Glutamatergic neuron (in vitro differentiated cells): Measurements from ENCODE around the gene VPS13D. TPM values are rescaled to one million over a fixed set of nuclear protein-coding genes. Genes with fewer than 3 reads are reported as not detected.

ENCODE experiments used
- DNase-seq: peaks from one replicate; pipeline ENCODE4 v3.0.0; 2022
- H3K27ac Mint-ChIP-seq: one replicate; pipeline ENCODE4 v1.8.0; 2020; ENCODE audit warnings: mild to moderate bottlenecking, mixed read lengths, inconsistent platforms; ENCODE audit not compliant: unreplicated experiment
- H3K27me3 Mint-ChIP-seq: one replicate; pipeline ENCODE4 v1.8.0; 2020; ENCODE audit warnings: mild to moderate bottlenecking, moderate library complexity, mixed read lengths, inconsistent platforms; ENCODE audit not compliant: unreplicated experiment
- H3K36me3 Mint-ChIP-seq: one replicate; pipeline ENCODE4 v1.8.0; 2020; ENCODE audit warnings: mild to moderate bottlenecking, mixed read lengths, inconsistent platforms; ENCODE audit not compliant: unreplicated experiment
- H3K4me1 Mint-ChIP-seq: one replicate; pipeline ENCODE4 v1.8.0; 2020; ENCODE audit warnings: mild to moderate bottlenecking, low read depth, mixed read lengths, inconsistent platforms; ENCODE audit not compliant: unreplicated experiment
- H3K4me3 Mint-ChIP-seq: one replicate; pipeline ENCODE4 v1.8.0; 2020; ENCODE audit warnings: mild to moderate bottlenecking, mixed read lengths, inconsistent platforms; ENCODE audit not compliant: unreplicated experiment
- H3K9me3 Mint-ChIP-seq: one replicate; pipeline ENCODE4 v1.8.0; 2020; ENCODE audit warnings: mild to moderate bottlenecking, moderate library complexity, mixed read lengths, inconsistent platforms; ENCODE audit not compliant: unreplicated experiment
- total RNA-seq: library from RNA; stranded (reverse); fragmentation: NEBNext Ultra II Directional; extraction: Animal tissue kit (Norgen Biotek cat#: 25700); gene quantifications from one replicate; pipeline ENCODE4 v1.2.1, GENCODE V29; 2021; ENCODE audit not compliant: unreplicated experiment
- TF ChIP-seq, protein P1 (sequence below): fragments of 200-600 bp; sonication (generic); IDR thresholded peaks from one replicate; pipeline ENCODE4 v1.5.0; 2021; ENCODE audit not compliant: partially characterized antibody, unreplicated experiment

The VPS13D gene
- total RNA-seq, 1 donor from 2014 or later: 32.8 TPM

- Mint-ChIP-seq H3K36me3 (no peaks in the 10 kb centered on the region), H3K27me3 (peaks cover 2% of the 10 kb centered on the region), H3K9me3 (no peaks in the 10 kb centered on the region), H3K27ac (no peak overlapping the region), H3K4me3 (no peak overlapping the region), H3K4me1 (peaks cover 4% of the 10 kb centered on the region)
- DNase-seq: no peak
- TF ChIP-seq, protein P1, sequence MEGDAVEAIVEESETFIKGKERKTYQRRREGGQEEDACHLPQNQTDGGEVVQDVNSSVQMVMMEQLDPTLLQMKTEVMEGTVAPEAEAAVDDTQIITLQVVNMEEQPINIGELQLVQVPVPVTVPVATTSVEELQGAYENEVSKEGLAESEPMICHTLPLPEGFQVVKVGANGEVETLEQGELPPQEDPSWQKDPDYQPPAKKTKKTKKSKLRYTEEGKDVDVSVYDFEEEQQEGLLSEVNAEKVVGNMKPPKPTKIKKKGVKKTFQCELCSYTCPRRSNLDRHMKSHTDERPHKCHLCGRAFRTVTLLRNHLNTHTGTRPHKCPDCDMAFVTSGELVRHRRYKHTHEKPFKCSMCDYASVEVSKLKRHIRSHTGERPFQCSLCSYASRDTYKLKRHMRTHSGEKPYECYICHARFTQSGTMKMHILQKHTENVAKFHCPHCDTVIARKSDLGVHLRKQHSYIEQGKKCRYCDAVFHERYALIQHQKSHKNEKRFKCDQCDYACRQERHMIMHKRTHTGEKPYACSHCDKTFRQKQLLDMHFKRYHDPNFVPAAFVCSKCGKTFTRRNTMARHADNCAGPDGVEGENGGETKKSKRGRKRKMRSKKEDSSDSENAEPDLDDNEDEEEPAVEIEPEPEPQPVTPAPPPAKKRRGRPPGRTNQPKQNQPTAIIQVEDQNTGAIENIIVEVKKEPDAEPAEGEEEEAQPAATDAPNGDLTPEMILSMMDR: no peak
Measured at GRCh38 chr1:12441414-12442105, 211.7 kb downstream of the VPS13D start.

GRCh38 chr1:12442217-12442616 is 212.4 kb downstream of the VPS13D start:
- no peak for DNase-seq
- Mint-ChIP-seq H3K36me3 (no peaks in the 10 kb centered on the region), H3K4me3 (no peak overlapping the region), H3K9me3 (no peaks in the 10 kb centered on the region), H3K27me3 (peaks cover 2% of the 10 kb centered on the region), H3K27ac (no peak overlapping the region), H3K4me1 (peaks cover 4% of the 10 kb centered on the region)
- TF ChIP-seq, protein P1: no peak

DNA sequence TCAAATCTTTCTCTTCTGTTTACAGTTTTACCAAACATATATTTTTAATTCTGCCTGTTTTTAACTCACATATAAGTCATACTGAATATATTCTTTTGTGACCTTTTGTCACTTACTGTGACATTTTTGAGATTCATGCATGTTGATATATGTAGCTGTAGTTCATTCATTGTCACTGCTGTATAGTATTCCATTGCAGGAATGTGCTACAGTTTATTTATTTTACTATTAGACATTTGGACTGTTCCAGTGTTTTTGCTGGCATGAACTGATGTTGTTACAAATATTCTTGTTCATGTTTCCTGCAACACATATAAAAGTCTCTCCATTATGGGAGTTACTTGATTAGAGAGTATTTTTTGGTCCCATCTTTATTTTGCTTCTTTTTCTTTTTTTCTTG is 213.3 kb downstream of the VPS13D start:
- no peak overlapping the region for H3K4me3 Mint-ChIP-seq
- H3K4me1 Mint-ChIP-seq: peaks cover 4% of the 10 kb centered on the region
- H3K27ac Mint-ChIP-seq: no peak overlapping the region
- H3K36me3 Mint-ChIP-seq: no peaks in the 10 kb centered on the region
- H3K27me3 Mint-ChIP-seq: peaks cover 2% of the 10 kb centered on the region
- TF ChIP-seq, protein P1: no peak
- no peaks in the 10 kb centered on the region for H3K9me3 Mint-ChIP-seq
- DNase-seq: no peak

DNA sequence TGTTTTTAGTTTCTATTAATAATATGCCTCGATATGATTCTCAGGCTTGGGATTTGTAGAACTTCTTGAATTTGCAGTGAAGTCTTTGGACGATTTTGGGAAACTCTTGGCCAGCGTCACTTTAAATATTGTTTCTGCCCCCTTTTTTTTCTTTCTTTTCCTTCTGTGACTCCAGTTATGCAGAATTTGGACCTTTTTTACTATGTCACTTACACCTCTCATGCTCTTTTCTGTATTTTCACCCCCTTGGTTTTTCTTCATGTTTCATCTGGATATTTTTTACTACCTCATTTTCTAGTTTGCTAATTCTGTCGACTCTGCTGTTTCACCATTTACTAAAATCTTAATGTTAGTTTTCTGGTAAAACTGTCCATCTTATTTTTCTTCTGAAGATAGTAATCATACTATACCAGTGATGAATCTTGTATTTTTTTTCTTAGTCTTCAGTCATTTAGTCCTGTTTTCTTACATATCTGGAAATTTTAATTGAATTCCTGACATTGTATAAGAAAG is 214.6 kb downstream of the VPS13D start:
- H3K9me3 Mint-ChIP-seq: no peaks in the 10 kb centered on the region
- H3K36me3 Mint-ChIP-seq: no peaks in the 10 kb centered on the region
- H3K4me3 Mint-ChIP-seq: no peak overlapping the region
- H3K27ac Mint-ChIP-seq: no peak overlapping the region
- peaks cover 4% of the 10 kb centered on the region for H3K4me1 Mint-ChIP-seq
- no peaks in the 10 kb centered on the region for H3K27me3 Mint-ChIP-seq
- no peak for DNase-seq
- TF ChIP-seq, protein P1: no peak

DNA sequence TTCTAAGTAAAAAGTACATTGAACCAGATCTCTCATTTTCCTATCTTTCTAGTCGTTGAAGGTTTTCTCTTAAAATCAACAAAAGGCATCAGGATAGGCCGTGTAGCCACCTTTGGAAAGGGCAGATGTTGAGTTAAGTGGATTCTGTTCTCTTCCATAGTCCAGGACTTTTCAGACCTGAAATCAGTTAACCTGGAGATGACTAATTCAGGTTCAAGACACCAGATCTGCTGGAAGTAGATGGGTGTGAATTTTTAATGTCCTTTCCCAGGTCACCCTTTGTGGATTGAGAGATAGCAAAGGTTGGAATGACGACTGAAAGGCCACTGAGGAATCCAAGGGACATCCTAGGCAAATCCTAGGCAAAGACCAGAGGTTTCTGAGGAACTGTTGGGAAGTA is 215.4 kb downstream of the VPS13D start:
- H3K4me1 Mint-ChIP-seq: peaks cover 4% of the 10 kb centered on the region
- H3K27ac Mint-ChIP-seq: no peak overlapping the region
- DNase-seq: no peak

More for the DNA sequence above, 215.4 kb downstream of the VPS13D start:
- TF ChIP-seq, protein P1: no peak
- no peaks in the 10 kb centered on the region for H3K9me3 Mint-ChIP-seq
- H3K27me3 Mint-ChIP-seq: no peaks in the 10 kb centered on the region
- no peak overlapping the region for H3K4me3 Mint-ChIP-seq
- no peaks in the 10 kb centered on the region for H3K36me3 Mint-ChIP-seq
